Measurements from ENCODE around the gene FES. TPM values are rescaled to one million over a fixed set of nuclear protein-coding genes. Genes with fewer than 3 reads are reported as not detected.

The FES gene
- total RNA-seq, 1 donor: 229 TPM

DNA sequence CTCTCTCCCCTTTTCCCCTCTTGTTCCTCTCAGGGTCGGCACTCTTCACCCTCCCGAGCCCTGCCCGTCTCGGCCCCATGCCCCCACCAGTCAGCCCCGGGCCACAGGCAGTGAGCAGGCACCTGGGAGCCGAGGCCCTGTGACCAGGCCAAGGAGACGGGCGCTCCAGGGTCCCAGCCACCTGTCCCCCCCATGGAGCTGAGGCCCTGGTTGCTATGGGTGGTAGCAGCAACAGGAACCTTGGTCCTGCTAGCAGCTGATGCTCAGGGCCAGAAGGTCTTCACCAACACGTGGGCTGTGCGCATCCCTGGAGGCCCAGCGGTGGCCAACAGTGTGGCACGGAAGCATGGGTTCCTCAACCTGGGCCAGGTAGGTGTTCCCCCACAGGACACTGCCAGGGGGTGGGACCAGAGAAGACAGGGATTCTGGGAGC, 8.7 kb upstream of the FES start:
- DNase-seq (ENCODE audit: low read depth in 2 of 3, low spot score in 2 of 3): no peak

DNA sequence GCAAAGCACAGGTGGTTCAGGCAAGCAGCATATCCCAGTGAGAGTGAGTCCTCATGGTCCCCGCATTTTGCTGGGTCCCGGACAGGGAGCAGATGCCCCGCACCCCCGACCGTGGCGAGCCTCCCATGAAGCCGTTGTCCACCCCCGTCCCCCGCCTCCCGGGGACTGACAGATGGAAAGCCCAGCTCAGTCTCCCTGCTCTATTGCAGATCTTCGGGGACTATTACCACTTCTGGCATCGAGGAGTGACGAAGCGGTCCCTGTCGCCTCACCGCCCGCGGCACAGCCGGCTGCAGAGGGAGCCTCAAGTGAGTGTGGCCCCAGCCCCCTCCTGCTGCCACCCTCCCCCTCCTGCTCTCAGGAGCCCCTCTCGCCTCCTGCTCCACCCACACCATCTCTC, 8.3 kb upstream of the FES start:
- no peak for DNase-seq (ENCODE audit: low read depth in 2 of 3, low spot score in 2 of 3)

DNA sequence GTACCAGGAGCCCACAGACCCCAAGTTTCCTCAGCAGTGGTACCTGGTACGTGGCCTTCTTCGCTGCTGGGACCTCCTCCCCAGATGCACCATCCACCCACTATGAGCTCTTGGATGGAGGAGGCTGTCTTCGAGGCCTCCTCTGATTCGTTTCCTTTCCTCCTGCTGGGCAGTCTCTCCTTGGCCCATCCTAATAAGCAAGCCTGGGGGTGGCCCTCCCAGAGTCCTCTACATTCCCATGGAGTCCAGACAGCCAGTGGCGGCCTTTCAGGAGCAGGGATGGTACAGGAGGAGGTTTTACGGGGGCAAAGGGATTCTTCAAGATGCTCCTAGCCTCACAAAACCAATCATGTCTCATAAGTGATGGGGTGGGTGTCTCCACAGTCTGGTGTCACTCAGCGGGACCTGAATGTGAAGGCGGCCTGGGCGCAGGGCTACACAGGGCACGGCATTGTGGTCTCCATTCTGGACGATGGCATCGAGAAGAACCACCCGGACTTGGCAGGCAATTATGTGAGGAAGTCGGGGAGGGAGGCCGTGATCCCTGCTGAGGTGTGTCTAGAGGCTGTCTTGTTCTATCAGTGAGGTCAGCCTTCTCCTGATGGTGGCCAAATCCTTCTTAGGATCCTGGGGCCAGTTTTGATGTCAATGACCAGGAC, 7.7 kb upstream of the FES start:
- DNase-seq (ENCODE audit: low read depth in 2 of 3, low spot score in 2 of 3): no peak

DNA sequence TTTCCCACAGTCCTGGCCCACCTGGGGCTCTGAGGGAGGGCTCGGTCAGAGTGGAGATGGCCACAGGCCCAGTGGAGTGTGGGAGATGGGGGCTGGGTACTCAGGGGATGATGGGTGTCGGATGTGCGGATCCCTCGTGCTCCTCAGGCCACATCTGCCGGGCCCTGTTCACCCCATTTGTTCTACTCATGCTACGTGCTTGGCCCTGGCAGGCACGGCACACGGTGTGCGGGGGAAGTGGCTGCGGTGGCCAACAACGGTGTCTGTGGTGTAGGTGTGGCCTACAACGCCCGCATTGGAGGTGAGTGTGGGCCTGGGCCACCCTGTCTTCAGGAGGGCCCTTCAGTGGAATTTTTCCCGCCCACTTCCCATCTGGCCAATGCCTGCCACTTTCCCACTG, 7.0 kb upstream of the FES start:
- DNase-seq (ENCODE audit: low read depth in 2 of 3, low spot score in 2 of 3): no peak

DNA sequence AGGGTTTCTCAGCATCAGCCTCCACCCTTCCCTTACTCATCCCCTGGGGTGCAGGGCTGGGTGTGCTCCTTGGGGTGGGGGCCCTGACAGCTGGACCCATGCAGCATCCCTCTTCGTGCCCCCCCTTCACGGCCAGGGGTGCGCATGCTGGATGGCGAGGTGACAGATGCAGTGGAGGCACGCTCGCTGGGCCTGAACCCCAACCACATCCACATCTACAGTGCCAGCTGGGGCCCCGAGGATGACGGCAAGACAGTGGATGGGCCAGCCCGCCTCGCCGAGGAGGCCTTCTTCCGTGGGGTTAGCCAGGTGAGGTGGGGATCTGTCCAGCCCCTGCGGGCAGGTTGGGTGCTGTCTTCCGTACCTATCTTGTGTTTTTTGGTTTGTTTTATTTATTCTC, 6.3 kb upstream of the FES start:
- DNase-seq (ENCODE audit: low read depth in 2 of 3, low spot score in 2 of 3): no peak

DNA sequence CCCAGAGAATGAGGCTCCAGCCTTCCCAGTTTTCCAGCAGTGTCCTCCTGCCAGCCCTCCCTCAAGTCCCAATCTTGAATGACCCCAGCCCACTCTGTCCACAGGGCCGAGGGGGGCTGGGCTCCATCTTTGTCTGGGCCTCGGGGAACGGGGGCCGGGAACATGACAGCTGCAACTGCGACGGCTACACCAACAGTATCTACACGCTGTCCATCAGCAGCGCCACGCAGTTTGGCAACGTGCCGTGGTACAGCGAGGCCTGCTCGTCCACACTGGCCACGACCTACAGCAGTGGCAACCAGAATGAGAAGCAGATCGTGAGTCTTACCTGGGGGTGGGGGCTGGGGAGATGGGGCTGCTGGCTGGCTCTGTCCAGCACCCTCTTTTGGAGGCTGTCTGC, 5.6 kb upstream of the FES start:
- DNase-seq (ENCODE audit: low read depth in 2 of 3, low spot score in 2 of 3): no peak

DNA sequence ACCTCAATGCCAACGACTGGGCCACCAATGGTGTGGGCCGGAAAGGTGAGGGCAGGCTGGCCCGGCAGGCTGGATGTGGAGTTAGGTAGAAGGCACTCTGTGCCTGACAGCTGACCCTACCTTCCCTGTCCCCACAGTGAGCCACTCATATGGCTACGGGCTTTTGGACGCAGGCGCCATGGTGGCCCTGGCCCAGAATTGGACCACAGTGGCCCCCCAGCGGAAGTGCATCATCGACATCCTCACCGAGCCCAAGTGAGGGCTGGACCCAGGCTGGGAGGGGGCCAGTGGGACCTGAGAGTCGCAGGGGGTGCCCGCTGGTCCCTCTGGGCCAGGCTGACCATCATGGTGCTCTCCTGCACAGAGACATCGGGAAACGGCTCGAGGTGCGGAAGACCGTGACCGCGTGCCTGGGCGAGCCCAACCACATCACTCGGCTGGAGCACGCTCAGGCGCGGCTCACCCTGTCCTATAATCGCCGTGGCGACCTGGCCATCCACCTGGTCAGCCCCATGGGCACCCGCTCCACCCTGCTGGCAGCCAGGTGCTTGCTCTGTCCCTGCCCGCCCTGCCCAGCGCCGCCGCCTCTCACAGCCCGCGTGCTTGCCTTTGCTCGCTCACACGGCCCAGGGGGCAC, 4.5 kb upstream of the FES start:
- DNase-seq (ENCODE audit: low read depth in 2 of 3, low spot score in 2 of 3): no peak

DNA sequence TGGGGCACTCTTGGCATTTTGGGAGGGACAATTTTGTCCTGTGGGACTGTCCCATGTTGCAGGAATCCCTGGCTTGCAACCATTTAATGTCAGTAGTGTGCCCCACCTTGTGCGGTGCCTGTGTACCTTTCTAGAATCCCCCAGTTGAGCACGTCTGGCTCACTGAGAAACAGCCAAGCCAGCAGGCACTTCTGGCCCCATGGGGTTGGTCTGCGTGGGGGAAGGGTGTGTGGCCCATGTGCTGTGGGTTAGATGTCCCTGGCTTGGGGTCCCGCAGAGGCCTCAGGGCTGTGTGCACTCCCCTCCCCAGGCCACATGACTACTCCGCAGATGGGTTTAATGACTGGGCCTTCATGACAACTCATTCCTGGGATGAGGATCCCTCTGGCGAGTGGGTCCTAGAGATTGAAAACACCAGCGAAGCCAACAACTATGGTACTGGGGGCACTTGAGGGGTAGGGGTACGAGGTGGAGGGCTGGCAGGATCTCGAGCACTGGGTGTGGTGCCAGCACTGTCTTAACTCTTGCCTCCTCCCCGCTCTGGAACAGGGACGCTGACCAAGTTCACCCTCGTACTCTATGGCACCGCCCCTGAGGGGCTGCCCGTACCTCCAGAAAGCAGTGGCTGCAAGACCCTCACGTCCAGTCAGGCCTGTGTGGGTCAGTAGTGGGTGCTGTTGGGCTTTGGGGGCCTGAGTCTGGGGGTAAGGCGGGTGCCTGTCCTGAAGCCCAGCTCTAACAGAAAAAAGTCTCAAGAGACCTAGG, 3.7 kb upstream of the FES start:
- no peak for DNase-seq (ENCODE audit: low read depth in 2 of 3, low spot score in 2 of 3)

DNA sequence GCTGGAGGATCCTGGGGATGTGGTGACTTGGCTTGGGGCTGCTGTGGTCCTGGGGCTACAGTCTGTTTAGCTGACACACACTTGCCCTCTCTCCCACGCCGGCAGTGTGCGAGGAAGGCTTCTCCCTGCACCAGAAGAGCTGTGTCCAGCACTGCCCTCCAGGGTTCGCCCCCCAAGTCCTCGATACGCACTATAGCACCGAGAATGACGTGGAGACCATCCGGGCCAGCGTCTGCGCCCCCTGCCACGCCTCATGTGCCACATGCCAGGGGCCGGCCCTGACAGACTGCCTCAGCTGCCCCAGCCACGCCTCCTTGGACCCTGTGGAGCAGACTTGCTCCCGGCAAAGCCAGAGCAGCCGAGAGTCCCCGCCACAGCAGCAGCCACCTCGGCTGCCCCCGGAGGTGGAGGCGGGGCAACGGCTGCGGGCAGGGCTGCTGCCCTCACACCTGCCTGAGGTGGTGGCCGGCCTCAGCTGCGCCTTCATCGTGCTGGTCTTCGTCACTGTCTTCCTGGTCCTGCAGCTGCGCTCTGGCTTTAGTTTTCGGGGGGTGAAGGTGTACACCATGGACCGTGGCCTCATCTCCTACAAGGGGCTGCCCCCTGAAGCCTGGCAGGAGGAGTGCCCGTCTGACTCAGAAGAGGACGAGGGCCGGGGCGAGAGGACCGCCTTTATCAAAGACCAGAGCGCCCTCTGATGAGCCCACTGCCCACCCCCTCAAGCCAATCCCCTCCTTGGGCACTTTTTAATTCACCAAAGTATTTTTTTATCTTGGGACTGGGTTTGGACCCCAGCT, 2.9 kb upstream of the FES start:
- DNase-seq (ENCODE audit: low read depth in 2 of 3, low spot score in 2 of 3): no peak

DNA sequence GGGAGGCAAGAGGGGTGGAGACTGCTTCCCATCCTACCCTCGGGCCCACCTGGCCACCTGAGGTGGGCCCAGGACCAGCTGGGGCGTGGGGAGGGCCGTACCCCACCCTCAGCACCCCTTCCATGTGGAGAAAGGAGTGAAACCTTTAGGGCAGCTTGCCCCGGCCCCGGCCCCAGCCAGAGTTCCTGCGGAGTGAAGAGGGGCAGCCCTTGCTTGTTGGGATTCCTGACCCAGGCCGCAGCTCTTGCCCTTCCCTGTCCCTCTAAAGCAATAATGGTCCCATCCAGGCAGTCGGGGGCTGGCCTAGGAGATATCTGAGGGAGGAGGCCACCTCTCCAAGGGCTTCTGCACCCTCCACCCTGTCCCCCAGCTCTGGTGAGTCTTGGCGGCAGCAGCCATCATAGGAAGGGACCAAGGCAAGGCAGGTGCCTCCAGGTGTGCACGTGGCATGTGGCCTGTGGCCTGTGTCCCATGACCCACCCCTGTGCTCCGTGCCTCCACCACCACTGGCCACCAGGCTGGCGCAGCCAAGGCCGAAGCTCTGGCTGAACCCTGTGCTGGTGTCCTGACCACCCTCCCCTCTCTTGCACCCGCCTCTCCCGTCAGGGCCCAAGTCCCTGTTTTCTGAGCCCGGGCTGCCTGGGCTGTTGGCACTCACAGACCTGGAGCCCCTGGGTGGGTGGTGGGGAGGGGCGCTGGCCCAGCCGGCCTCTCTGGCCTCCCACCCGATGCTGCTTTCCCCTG, 2.2 kb upstream of the FES start:
- no peak for DNase-seq (ENCODE audit: low read depth in 2 of 3, low spot score in 2 of 3)

DNA sequence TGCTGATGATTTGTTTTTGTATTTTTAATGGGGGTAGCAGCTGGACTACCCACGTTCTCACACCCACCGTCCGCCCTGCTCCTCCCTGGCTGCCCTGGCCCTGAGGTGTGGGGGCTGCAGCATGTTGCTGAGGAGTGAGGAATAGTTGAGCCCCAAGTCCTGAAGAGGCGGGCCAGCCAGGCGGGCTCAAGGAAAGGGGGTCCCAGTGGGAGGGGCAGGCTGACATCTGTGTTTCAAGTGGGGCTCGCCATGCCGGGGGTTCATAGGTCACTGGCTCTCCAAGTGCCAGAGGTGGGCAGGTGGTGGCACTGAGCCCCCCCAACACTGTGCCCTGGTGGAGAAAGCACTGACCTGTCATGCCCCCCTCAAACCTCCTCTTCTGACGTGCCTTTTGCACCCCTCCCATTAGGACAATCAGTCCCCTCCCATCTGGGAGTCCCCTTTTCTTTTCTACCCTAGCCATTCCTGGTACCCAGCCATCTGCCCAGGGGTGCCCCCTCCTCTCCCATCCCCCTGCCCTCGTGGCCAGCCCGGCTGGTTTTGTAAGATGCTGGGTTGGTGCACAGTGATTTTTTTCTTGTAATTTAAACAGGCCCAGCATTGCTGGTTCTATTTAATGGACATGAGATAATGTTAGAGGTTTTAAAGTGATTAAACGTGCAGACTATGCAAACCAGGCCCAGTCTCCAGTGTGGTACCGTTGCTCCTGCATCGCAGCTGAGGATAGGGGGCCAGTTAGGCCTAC, 1.4 kb upstream of the FES start:
- no peak for DNase-seq (ENCODE audit: low read depth in 2 of 3, low spot score in 2 of 3)

DNA sequence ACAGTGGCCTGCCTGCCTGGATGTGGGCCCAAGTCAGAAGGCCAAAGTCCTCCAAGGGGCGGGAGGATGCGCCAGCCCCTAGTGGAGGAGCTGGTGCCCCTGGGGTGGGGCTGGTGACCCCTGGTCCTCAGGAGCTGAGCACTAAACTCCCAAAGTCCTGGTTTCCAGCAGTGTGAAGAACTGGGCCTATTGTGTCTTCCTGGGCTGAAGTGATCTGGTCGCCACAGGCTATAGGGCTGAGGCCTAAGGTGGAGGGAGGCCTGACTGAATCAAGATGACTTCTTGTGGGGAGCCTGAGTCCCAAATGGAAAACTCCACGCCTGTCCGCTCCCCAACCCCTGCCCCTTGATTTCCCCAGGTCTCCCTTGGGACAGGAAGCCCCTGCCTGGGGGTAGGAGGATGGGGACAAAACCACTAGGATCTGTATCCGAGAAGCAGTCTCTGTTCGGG, 753 bp upstream of the FES start:
- DNase-seq (ENCODE audit: low read depth in 2 of 3, low spot score in 2 of 3): no peak

DNA sequence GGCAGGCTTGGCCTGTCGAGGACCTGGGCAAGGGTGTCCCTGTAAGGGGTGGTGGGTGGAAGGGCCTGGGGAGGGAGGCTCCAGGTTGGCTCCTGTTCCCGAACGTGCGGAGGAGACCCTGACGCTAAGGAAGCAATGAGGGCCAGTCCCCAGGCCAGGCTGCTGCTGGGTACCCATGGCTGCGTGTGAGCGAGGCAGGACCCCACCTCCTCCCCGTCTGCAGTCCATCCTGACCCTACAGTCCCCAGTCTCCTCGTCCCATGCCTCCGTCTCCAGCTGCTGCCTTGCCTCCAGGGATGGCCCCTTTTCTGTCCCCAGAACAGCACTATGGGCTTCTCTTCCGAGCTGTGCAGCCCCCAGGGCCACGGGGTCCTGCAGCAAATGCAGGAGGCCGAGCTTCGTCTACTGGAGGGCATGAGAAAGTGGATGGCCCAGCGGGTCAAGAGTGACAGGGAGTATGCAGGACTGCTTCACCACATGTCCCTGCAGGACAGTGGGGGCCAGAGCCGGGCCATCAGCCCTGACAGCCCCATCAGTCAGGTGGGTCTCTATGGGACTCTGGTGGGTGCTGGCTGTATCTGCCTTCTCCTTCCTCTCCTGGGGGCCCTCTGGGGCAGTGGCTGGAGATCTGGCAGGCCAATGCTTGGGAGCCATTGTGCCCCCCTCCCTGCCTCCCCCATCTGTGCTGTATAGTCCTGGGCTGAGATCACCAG, 571 bp downstream of the FES start:
- DNase-seq (ENCODE audit: low read depth in 2 of 3, low spot score in 2 of 3): no peak

DNA sequence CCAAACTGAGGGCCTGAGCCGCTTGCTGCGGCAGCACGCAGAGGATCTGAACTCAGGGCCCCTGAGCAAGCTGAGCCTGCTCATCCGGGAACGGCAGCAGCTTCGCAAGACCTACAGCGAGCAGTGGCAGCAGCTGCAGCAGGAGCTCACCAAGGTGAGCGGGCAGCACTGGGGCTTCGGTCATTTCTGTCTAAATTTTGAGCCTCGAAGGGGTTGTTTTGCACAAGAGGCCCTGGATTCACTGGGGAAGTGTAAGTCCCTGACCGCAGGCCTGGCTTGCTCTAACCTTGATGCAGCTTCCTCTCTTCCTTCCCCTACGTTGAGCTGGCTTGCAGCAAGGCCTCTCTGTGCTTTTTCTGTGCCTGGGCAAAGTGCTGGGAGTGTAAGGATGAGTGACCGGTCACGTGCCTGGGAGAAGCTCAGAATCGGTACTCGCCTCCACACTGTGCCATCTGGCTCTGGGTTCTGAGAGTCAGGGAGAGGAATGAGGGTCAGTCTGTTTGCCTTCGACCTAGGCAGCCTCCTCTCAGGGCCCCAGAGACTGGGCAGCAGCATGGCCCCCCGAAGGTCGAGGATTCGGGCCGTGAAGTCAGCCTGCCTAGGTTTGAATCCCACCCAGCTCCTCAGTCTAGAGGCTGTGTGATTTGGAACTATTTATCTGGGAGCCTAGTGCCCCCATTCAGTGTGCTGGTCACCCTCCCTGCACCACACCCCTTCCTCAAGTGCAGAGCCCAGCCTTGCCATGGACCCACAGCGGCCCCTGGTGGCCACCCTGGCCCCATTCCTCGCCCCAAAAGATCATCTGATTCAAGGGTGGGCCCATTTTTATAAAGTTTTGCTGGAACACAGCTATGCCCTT, 1.4 kb downstream of the FES start:
- peak; percentile 54 to 87 (median 80) for DNase-seq (ENCODE audit: low read depth in 2 of 3, low spot score in 2 of 3)

DNA sequence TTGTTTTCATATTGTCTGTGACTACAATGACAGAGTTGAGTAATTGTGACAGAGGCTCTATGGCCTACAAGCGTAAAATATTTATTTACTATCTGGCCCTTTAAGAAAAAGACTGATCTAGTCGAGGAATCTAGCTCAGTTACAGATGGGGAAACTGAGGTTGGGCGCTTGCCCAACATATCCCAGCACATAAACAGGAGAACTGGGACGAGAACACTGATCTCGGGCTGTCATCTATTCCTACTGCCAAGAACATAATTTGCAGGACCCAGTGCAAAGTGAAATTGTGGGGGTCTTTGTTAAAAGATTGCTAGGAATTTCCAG, 1.9 kb downstream of the FES start:
- no peak for DNase-seq (ENCODE audit: low read depth in 2 of 3, low spot score in 2 of 3)

DNA sequence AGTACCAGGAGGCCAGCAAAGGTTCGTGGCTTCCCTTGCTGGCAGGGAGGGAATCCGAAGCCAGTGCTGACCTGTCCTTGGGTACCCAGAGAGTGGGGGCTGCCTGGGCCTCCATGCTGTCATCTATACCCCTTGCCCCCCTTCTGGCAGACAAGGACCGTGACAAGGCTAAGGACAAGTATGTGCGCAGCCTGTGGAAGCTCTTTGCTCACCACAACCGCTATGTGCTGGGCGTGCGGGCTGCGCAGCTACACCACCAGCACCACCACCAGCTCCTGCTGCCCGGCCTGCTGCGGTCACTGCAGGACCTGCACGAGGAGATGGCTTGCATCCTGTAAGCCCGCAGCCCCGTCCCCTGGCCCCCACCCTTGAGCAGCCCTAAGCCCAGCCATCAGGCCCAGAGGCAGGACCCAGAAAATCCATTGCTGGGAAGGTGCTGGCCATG, 2.8 kb downstream of the FES start:
- DNase-seq (ENCODE audit: low read depth in 2 of 3, low spot score in 2 of 3): no peak

DNA sequence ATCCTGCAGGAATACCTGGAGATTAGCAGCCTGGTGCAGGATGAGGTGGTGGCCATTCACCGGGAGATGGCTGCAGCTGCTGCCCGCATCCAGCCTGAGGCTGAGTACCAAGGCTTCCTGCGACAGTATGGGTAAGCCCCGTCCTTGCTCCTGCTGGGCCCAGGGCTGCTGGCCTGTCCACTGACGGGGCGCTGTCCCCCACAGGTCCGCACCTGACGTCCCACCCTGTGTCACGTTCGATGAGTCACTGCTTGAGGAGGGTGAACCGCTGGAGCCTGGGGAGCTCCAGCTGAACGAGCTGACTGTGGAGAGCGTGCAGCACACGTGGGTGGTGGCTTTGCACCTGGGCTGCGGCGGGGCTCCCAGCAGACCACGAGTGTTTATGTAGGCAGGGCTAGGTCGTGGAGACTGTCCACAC, 5.0 kb downstream of the FES start:
- DNase-seq (ENCODE audit: low read depth in 2 of 3, low spot score in 2 of 3): no peak

DNA sequence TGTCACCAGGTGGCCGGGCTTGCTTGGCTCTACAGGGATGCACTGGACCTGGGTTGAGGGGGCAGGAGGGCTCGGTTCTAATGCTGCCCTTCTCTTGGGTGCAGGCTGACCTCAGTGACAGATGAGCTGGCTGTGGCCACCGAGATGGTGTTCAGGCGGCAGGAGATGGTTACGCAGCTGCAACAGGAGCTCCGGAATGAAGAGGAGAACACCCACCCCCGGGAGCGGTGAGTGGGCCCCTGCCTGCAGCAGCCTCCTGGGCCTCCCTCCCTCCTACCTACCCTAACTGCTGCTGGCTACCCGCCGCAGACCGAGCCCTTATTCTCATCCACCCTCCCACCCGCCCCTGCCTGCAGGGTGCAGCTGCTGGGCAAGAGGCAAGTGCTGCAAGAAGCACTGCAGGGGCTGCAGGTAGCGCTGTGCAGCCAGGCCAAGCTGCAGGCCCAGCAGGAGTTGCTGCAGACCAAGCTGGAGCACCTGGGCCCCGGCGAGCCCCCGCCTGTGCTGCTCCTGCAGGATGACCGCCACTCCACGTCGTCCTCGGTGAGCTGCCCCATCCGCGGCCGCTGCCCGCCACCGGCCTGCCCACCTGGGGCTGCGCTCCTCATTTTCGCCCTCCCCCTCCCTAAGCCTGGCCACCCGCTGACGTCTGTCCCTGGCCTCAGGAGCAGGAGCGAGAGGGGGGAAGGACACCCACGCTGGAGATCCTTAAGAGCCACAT, 5.6 kb downstream of the FES start:
- no peak for DNase-seq (ENCODE audit: low read depth in 2 of 3, low spot score in 2 of 3)
